Measurements from ENCODE around the gene EIF4G2.

Gene EIF4G2

GRCh38 chr11:10807493-10808234, 1.1 kb downstream of the EIF4G2 start:
- FAIRE-seq: no peak

GRCh38 chr11:10806206-10806605, 2.5 kb downstream of the EIF4G2 start:
- FAIRE-seq: no peak

DNA sequence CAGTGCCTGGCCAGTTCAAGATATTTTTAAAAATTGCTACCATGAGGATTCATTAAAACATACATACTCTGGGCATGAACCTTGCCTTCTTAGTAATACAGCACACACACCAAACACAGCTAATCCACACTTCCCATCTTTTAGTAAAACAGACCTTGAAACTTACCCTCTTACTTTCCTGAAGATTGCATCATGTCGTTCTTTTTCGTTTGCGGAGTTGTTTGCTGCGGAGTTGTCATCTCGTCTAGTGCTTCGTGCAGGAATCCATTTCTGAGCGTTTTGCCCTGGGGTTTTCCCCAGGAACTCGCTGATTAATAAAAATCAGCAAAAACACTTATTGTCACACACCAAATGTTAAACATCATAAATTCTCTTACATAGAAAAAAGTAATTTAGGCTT, 3.0 kb downstream of the EIF4G2 start:
- no peak for FAIRE-seq

GRCh38 chr11:10803676-10804075, 5.0 kb downstream of the EIF4G2 start:
- FAIRE-seq: no peak

DNA sequence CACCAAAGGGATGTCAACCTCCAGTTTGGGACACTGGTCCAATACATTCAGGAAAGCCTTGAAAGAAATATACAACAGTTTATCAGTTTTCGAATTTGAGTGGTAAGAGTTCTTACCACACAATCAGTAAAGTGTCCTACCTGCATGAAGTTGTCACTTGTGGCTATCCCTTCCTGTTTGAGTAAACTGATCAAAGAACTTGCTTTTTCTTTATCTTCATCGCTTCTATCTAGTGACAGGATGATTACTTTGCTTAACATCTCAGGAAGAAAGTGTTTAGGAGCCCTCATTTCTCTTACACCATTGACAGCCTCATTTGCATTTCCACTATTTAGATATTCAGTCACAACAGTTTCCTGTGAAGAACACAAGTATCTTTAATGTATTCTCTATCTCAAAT, 8.4 kb downstream of the EIF4G2 start:
- FAIRE-seq: no peak

DNA sequence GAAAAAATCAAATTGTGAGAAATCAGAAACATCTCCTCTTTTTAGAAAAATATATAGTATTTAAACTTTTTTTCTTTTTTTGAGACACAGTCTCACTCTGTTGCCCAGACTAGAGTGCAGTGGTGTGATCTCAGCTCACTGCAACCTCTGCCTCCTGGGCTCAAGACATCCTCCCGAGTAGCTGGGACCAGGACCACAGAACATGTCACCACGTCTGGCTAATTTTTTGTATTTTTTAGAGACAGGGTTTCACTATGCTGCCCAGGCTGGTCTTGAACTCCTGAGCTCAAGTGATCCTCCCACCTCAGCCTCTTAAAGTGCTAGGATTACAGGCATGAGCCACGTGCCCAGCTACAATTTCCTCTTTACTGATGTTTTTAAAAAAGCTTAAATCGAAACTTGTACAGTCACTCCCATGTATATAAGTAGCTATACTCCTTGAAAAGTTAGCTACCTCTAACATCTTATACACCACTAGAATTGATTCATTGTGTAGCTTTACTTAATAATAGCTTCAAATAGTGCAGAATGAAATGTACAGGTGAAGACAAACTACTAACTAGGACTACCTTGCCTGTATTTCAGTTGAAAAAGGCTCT, 10.3 kb downstream of the EIF4G2 start:
- no peak for FAIRE-seq

GRCh38 chr11:10797531-10797930, 11.2 kb downstream of the EIF4G2 start:
- FAIRE-seq: no peak

DNA sequence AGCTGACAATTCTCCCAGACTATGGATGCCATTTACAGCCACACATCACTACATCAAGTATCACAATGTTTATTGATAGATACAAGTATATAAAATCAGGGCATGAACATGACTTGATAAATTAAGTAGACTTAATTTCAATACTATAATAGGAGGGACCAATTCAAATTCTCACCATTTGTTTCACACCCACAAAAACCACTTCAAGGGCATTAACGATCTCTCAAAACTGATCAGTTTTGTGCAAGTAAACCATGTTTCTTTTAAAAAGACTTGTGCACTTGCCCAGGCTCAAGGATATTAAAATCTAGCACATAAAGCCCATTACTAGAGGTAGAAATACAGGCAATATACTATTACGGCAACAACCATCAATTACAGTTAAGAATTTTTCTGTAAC, 11.7 kb downstream of the EIF4G2 start:
- no peak for FAIRE-seq

- FAIRE-seq: no peak
Measured at GRCh38 chr11:10796191-10796590, 12.5 kb downstream of the EIF4G2 start.

GRCh38 chr11:10793470-10794255, 15.1 kb downstream of the EIF4G2 start:
- FAIRE-seq: no peak

- FAIRE-seq: no peak
Measured at GRCh38 chr11:10792385-10793068, 16.2 kb downstream of the EIF4G2 start.

DNA sequence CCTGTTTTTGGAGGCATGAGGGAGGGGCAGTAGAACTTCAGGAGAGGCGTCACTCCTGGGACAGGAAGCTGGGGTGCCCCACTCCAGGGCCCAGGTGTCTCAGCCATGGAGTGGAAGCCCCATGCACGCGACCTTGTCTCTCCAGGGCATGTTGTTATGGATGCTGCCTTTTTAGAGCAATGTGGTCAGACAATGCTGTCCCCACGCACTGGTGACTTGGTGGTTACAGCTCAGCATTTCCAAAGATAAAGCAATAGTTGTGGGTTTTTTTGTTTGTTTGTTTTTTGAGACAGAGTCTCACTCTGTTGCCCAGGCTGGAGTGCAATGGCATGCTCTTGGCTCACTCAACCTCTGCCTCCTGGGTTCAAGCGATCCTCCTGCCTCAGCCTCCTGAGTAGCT, 22.3 kb downstream of the EIF4G2 start:
- no peak for FAIRE-seq

DNA sequence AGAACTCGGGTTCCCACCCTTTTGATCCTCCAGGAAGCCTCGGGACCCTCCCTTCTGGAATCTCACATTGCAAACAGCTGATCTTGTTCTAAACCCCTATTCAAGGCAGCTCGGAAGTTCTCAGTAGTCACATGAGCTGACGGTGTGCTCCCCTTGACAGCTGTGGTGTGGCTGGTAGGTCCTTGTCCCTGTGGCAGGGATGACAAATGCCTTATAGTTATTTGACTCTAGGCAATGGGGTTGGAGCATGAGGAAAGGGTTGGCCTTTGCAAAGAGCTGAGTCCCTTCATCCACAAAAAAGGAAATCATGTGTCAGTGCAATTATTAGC, 23.6 kb downstream of the EIF4G2 start:
- no peak for FAIRE-seq

- FAIRE-seq: no peak
Measured at GRCh38 chr11:10784232-10785145, 24.2 kb downstream of the EIF4G2 start.

GRCh38 chr11:10780040-10780439, 28.7 kb downstream of the EIF4G2 start:
- FAIRE-seq: no peak

GRCh38 chr11:10779086-10779485, 29.6 kb downstream of the EIF4G2 start:
- no peak for FAIRE-seq

GRCh38 chr11:10778217-10778970, 30.3 kb downstream of the EIF4G2 start:
- no peak for FAIRE-seq

GRCh38 chr11:10777806-10778205, 30.9 kb downstream of the EIF4G2 start:
- no peak for FAIRE-seq

DNA sequence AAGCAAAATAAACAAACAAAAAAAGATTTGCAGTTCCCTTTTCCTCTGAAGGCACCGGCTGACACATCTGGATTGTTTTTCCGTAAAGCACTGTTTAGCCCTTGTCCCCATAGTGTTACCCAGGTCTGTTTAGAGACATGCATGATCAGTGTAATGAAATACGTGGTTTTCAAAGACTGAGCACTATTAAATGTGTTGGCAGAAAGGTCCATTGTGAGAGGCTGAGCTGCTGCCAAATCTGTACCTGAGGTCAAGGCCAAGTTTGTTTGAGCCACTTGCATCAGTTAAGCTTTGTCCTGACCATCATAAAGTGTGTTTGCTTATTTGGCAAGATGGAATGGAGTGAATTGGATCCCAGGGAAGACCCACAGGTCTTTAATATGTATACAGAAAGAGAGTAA, 31.3 kb downstream of the EIF4G2 start:
- FAIRE-seq: no peak

DNA sequence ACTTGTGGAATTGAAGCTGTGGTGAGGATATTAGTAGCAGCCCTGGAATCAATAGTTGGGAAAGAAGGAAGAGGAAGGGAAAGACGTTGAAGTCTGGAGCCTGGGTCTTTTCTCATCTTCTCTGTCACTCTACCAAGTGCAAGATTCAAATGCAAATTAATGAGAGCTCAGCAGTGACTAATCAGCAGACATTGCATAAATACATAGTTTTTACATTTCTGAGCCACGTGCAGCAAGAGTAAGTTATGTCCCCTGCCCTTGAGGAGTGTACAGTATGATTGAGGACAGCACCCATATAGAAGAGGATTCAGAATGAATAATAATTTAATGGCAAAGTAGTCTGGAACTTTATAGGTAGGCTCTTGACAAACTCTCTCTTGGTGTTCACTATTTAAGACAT, 33.9 kb downstream of the EIF4G2 start:
- FAIRE-seq: no peak

DNA sequence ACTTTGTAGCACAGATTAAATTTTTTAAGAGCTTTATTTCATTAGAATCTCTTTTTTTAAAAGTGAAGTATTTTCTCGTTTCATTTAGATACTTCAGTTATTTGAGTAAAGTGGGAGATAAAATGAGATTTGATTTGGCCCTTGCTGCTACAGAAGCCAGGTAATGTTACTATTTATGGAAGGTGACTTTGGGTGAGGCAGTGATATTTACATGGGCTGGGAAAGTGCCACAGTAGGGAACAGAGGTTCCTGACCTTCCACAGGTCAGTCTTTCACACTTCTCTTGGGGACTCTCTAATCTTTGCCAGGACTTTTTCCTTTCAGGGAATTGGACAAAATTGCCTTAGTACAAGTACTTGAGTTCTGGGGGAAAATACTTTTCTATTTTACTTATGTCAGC, 37.3 kb downstream of the EIF4G2 start:
- FAIRE-seq: no peak
